Transverse colon (tissue), 4 donors: Measurements from ENCODE around the gene CDH6. TPM values are rescaled to one million over a fixed set of nuclear protein-coding genes. Genes with fewer than 3 reads are reported as not detected.

ENCODE experiments used
- DNase-seq: peaks from one replicate; pipeline ENCODE4 v3.0.0-alpha.2; 2019
- H3K27ac ChIP-seq, 4 donors: fragments of 200-600 bp; sonication (generic); 2 replicates each; pipeline ENCODE4 v1.5.1; 2016 to 2018; ENCODE audit warnings: inconsistent platforms in 4 of 4
- H3K27me3 ChIP-seq: fragments of 200-600 bp; sonication (generic); 2 replicates; pipeline ENCODE4 v1.5.1; 2017; ENCODE audit warnings: inconsistent platforms
- H3K36me3 ChIP-seq, 4 donors: fragments of 200-600 bp; sonication (generic); 2 replicates each; pipeline ENCODE4 v1.5.1; 2017 to 2019; ENCODE audit warnings: inconsistent platforms in 4 of 4
- H3K4me1 ChIP-seq, 4 donors: fragments of 200-600 bp; sonication (generic); 2 replicates each; pipeline ENCODE4 v1.5.1; 2017 to 2020; ENCODE audit warnings: inconsistent platforms in 4 of 4
- H3K4me3 ChIP-seq, 4 donors: fragments of 200-600 bp; sonication (generic); 1 replicate in 1 of 4; 2 replicates in 3 of 4; pipeline versions ENCODE4 v1.5.1 to v1.6.1; 2017 to 2019; ENCODE audit warnings: inconsistent platforms in 4 of 4
- H3K9me3 ChIP-seq, 2 donors: fragments of 200-600 bp; sonication (generic); 2 replicates each; pipeline ENCODE4 v1.5.1; 2017 to 2019; ENCODE audit warnings: inconsistent platforms in 2 of 2
- CTCF ChIP-seq, 5 experiments: fragments of 200-600 bp in 3 of 5; fragments of 450-650 bp in 2 of 5; sonication (generic) in 3 of 5; IDR thresholded peaks; 1 replicate in 2 of 5; 2 replicates in 3 of 5; pipeline ENCODE4 v1.5.1; 2016 to 2017; ENCODE audit warnings: antibody characterized with exemption in 5 of 5, inconsistent platforms in 3 of 5, mild to moderate bottlenecking in 2 of 5, moderate library complexity in 1 of 5
- EP300 ChIP-seq: sonication (generic); formaldehyde crosslinking; IDR thresholded peaks from one replicate; pipeline ENCODE4 v1.6.1; 2017; ENCODE audit warnings: antibody characterized with exemption, low read depth
- POLR2A ChIP-seq: fragments of 450-650 bp; IDR thresholded peaks from one replicate; pipeline ENCODE4 v1.6.1; 2016; ENCODE audit warnings: antibody characterized with exemption, mild to moderate bottlenecking, moderate library complexity
- POLR2AphosphoS5 ChIP-seq, 3 donors: sonication (generic); formaldehyde crosslinking; IDR thresholded peaks; one replicate each; pipeline ENCODE4 v1.6.1; 2016; ENCODE audit warnings: antibody characterized with exemption in 3 of 3
- WGBS, 2 donors: methylation state at CpG; one replicate each; pipeline ENCODE4 v1.1.5; 2018; ENCODE audit warnings: low coverage in 1 of 2; 5-methylcytosine and 5-hydroxymethylcytosine counted together
- in situ Hi-C, 4 donors: fragments of 200-750 bp; cut with MboI; loops; one replicate each; pipeline versions ENCODE4 v1.15.0 to v1.15.1; 2017; ENCODE audit warnings: low sequenced_read_pairs in 3 of 4, low pct_ligation_motif_present in 1 of 4, low pct_unique_long_range_greater_than_20kb in 1 of 4
- intact Hi-C: fragments of 100-400 bp; cut with DNase I; formaldehyde crosslinking; loops from one replicate; pipeline ENCODE4 v1.15.1; 2023; ENCODE audit warnings: low total_unique reads
- total RNA-seq, 4 donors: library from RNA; depleted of rRNA; stranded (reverse); fragments of >200 nt; gene quantifications; one replicate each; pipeline ENCODE4 v1.1.0, GENCODE V29; 2016

The CDH6 gene
- total RNA-seq, 4 donors from 2014 or later: 0.60 to 1.2 (median 0.93) TPM

- TF ChIP-seq CTCF (IDR thresholded peaks at IDR 0.05) (no peak), EP300 (no peak), POLR2A (no peak), POLR2AphosphoS5 (IDR thresholded peaks at IDR 0.05) (no peak)
- in situ Hi-C loops: no loop called here
- 43 to 45% methylated on average over 3 of the region's 3 CpGs for WGBS, 2 donors
- Histone ChIP-seq H3K4me1 (no peaks in the 10 kb centered on the region), H3K27me3 (no peaks in the 10 kb centered on the region), H3K27ac (no peak overlapping the region), H3K9me3 (no peaks in the 10 kb centered on the region), H3K36me3 (no peaks in the 10 kb centered on the region), H3K4me3 (no peak overlapping the region)
- intact Hi-C loops: no loop called here
- no peak for DNase-seq
Observed at GRCh38 chr5:31346896-31347551, 153.5 kb downstream of the CDH6 start.

GRCh38 chr5:31347552-31347905 is 154.0 kb downstream of the CDH6 start:
- in situ Hi-C loops: no loop called here

GRCh38 chr5:31350395-31350794 is 156.9 kb downstream of the CDH6 start:
- TF ChIP-seq CTCF (IDR thresholded peaks at IDR 0.05): no peak
- no peak for TF ChIP-seq EP300
- no peak for TF ChIP-seq POLR2A
- no peak for TF ChIP-seq POLR2AphosphoS5 (IDR thresholded peaks at IDR 0.05)
- Histone ChIP-seq H3K4me1 (peaks cover 0 to 4% (median 0%) of the 10 kb centered on the region in 4 donors), H3K36me3 (no peaks in the 10 kb centered on the region), H3K27ac (no peak overlapping the region), H3K27me3 (no peaks in the 10 kb centered on the region), H3K9me3 (no peaks in the 10 kb centered on the region), H3K4me3 (no peak overlapping the region)
- 94 to 100% methylated on average over 1 of the region's 1 CpG for whole genome bisulfite sequencing, 2 donors
- no peak for DNase-seq
- intact Hi-C loops (no loop called here), in situ Hi-C loops (no loop called here)

More at GRCh38 chr5:31347552-31347905, 154.0 kb downstream of the CDH6 start:
- no peak overlapping the region for H3K27ac ChIP-seq
- H3K36me3 ChIP-seq: no peaks in the 10 kb centered on the region
- H3K4me3 ChIP-seq: no peak overlapping the region
- H3K27me3 ChIP-seq: no peaks in the 10 kb centered on the region
- no peaks in the 10 kb centered on the region for H3K9me3 ChIP-seq
- TF ChIP-seq EP300 (no peak), POLR2AphosphoS5 (IDR thresholded peaks at IDR 0.05) (no peak), POLR2A (no peak), CTCF (IDR thresholded peaks at IDR 0.05) (no peak)
- no peak for DNase-seq
- intact Hi-C loops: no loop called here
- H3K4me1 ChIP-seq: no peaks in the 10 kb centered on the region

GRCh38 chr5:31355337-31355736 is 161.9 kb downstream of the CDH6 start:
- Histone ChIP-seq H3K36me3 (no peaks in the 10 kb centered on the region), H3K9me3 (no peaks in the 10 kb centered on the region), H3K27ac (no peak overlapping the region), H3K4me3 (no peak overlapping the region), H3K27me3 (no peaks in the 10 kb centered on the region), H3K4me1 (peaks cover 0 to 4% (median 0%) of the 10 kb centered on the region in 4 donors)
- in situ Hi-C loops (no loop called here), intact Hi-C loops (no loop called here)
- 69% methylated on average over 3 of the region's 3 CpGs; no CpG with 5 or more reads in 1 of the 2 donors for WGBS, 2 donors
- no peak for DNase-seq
- TF ChIP-seq POLR2AphosphoS5 (IDR thresholded peaks at IDR 0.05) (no peak), EP300 (no peak), CTCF (IDR thresholded peaks at IDR 0.05) (no peak), POLR2A (no peak)
